Stimulated activated CD4-positive, alpha-beta T cell treated with anti-CD3 and anti-CD28 coated beads, TNF-alpha, amount 100 ng/mL, for 48 hours (primary cell): ENCODE data around the gene GPR135.
"Not testable (repeated sequence)": the region's sequence is repeated elsewhere in the genome, so short reads cannot be mapped to it uniquely, and the experiment has no call there.

Experiments
- DNase-seq, 3 donors: peaks; one replicate each; pipeline ENCODE4 v3.0.0-alpha.2; 2020; ENCODE audit warnings: low read depth in 3 of 3

GPR135 gene

GRCh38 chr14:59474172-59474571 lies 9.0 kb upstream of the GPR135 start:
- no peak for DNase-seq

DNA sequence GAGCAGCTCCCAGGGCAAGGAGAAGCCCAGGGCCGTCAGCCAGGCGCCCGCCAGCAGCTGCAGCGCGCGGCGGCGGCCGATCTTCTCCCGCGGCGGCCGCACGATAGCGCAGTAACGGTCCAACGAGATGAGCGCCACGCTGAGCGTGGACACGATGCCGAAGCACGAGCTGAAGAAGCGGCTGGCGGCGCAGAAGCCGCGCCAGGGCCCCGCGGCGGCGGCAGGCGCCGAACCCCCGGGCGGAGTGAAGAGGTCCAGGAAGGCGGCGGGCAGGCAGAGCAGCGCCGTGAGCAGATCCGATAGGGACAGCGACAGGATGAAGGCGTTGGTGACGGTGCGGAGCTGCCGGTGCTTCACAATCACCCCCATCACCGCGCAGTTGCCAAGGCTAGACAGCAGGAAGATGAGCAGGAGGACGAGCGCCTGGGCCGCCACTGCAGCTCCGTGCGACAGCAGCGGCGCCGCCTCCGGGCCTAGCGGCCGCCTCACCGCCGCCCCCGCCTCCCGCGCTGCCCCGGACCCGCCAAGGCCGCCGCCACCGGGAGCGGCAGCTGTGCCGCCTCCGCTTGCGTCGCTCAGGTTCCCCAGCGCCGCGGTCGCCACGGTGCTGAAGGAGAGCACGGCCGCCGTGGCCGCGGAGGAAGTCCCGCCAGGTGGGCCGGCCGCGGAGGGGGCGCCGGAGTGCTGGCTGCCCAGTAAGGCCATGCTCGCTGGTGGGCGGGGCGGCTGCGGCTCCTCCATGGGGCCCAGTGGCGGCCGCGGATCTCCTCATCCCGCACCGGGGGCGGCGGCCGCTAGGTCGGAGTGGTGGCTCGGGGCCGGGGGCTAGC lies 479 bp downstream of the GPR135 start:
- DNase-seq: peak in 2 of 3 donors; percentile 7 to 36

- peak in 2 of 3 donors; percentile 20 to 36 for DNase-seq
Measured at GRCh38 chr14:59463787-59464485, 1.2 kb downstream of the GPR135 start.

DNA sequence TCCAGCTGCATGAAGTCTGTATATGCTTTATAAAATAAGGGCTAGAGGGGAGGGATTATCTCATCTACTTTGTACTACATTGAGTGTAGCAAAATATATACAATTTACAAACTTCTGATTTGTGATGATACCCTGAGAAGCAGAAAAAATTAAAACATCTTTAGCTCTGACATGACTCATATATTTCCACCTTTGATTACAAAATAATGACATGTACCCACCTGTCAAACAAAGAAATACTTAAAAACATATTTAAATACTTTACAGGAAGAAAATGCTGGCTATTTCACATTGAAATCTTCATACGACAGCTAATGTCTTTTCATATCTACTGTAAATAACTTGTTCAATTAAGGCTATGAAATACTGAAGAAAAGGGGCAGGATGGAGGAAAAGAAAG lies 3.3 kb downstream of the GPR135 start:
- DNase-seq: no peak

- no peak for DNase-seq
Measured at GRCh38 chr14:59460378-59460777, 4.8 kb downstream of the GPR135 start.

GRCh38 chr14:59458486-59458885 lies 6.7 kb downstream of the GPR135 start:
- DNase-seq: no peak

DNA sequence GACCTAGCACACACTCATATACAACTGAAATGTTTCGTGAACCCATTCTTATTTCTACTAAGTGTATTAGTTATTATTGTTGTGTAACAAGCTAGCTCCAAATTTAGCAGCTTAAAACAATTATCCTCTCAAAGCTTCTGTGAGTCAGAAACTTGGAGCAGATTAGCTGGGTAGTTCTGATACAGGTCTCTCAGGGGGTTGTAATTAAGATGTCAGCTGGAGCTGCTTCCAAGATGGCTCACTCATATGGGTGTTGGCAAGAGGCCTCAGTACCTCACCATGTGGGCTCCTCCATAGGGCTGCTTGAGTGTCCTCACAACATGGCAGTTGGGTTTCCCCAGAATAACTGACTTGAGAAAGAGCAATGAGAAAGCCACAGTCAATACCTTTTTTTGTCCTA lies 9.8 kb downstream of the GPR135 start:
- DNase-seq: no peak

DNA sequence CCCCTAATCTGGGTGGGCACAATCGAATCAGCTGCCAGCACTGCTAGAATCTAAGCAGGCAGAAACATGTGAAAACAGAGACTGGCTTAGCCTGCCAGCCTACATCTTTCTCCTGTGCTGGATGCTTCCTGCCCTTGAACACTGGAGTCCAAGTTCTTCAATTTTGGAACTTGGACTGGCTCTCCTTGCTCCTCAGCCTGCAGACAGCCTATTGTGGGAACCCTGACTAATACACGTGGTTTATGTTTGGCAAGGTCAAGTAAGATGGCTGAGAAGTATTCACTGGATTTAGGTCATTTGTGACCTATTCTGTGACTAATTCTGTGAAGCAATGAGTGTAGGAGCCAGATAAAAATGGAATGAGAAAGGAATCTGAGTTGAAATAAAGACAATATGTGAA lies 11.0 kb downstream of the GPR135 start:
- DNase-seq: no peak

DNA sequence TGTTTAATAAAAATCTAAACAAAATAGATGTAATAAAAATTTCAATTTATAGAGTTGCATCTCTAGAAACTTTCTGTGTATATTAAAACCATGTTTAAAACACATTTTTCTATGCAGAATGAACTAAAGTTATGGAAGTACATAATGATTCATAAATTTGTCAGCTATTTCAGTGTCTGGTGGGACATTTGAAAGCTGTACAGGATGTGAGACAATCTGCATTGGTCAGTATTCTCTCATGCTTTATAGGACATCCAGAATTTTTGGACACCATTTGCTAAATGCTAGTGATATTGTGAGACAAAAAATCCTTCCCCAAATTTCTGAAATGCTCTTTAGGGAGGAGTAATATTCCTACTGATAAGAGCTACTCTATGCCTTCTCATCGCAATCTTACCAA lies 13.3 kb downstream of the GPR135 start:
- DNase-seq: no peak

GRCh38 chr14:59450716-59451115 lies 14.5 kb downstream of the GPR135 start:
- no peak for DNase-seq

GRCh38 chr14:59448673-59449072 lies 16.5 kb downstream of the GPR135 start:
- DNase-seq: not testable (repeated sequence)

DNA sequence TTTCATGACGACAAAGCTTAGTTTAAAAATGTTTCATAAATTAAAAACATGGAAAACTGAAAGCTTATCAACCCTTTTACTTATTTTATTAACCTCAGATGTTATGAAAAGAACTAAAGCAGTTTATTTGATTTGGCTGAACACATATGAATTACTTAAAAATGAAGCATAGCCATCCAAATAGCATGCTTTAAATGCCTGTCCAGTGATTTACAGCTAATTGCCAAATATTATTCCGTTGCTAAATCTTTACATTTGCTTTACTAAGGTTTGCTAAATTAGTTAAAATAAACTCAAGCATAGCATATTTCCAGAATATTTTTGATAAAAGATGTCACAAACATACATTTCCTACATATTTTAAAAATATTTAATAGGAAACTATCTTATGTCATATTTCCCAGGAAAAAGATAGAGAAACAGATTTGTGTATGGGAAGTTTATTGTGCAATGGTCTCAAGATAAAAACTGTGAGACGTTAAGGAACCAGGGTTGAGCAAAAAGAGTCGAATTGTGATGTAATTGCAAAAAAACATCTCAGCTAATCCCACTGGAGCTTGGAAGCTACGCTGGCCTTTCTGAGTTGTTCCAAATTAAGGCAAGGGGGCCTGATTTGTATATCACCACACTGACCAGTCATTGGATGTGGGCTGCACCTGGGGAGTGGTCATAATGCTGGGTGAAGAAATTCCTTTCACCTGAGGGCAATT lies 25.8 kb downstream of the GPR135 start:
- no peak for DNase-seq

- no peak for DNase-seq
Measured at GRCh38 chr14:59438195-59438647, 27.0 kb downstream of the GPR135 start.

- DNase-seq: no peak
Measured at GRCh38 chr14:59435987-59436386, 29.2 kb downstream of the GPR135 start.

DNA sequence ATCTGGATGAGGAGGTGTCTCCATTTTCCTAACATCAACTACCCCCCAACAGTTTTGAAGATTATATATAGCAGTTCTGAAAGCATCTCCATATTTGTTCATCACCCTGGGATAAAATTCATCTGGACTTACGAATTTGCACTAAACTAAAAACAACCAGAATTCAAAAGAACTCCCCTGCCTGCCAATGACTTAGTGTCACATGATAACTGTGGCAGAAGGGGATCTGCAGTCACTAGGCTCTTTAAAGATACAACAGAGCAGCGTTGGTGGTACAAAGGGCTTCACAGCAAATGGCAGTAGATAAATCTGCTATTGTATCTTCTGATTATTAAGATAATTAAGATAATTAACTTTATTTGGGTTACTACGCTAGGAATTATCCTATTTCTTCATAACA lies 30.1 kb downstream of the GPR135 start:
- DNase-seq: no peak

DNA sequence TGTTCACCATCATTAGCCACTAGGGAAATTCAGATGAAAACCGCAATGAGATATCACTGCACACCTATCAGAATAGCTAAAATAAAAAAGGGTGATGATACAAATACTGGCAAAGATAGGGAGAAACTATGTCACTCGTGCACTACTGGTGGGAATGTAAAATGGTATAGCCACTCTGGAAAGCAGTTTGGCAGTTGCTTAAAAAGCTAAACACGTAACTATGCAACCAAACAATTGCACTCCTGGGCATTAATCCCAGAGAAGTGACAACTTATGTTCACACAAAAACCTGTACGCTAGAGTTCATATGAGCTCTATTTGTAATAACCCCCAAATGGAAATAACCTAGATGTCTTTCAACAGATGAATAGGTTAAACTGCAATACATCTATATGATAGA lies 35.4 kb downstream of the GPR135 start:
- DNase-seq: no peak

- DNase-seq: peak in 1 of 3 donors; percentile 1
Measured at GRCh38 chr14:59428581-59429012, 36.6 kb downstream of the GPR135 start.

DNA sequence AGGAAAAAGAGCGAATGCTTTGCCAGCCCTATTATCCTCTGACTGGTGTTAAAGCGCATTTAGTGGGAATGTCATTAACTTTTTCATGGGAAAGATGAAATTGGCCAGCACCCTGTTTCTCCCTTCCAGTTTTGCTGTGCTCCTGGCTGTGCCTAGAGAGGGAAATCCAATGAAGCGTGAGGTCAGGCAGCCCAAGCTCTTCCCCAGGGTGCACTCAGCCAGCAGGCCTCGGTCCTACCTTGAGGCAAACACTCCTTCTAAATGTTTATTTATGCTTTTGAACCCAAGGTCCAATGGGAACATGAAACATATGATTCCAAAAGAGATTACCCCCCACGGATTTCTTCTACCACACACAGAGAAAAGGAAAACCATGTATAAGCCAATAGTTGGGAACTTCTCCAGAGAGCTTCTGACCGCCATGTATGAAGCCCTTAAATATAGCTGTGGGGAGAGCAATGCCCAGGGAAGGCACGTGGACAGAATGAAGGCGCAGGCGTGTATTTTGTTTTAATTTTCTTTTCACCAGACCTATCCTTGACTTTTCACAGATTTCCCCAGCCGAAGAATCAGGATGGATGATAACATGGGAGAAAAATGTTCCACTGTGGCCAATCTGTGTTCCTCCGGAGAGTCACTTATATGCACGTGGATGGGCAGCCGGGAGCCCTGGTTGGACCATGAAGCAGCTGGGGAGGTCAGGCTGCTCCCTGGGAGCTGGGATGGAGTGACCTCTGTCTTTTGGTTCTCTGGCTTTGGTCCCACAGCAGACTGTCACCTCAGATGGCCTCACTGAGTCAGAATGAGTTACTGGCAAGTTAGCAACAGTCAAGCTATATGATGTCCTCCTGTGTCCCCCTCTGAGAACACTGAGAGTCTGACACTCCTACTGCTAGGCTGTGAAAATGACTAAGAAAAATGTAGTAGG lies 37.3 kb downstream of the GPR135 start:
- no peak for DNase-seq

DNA sequence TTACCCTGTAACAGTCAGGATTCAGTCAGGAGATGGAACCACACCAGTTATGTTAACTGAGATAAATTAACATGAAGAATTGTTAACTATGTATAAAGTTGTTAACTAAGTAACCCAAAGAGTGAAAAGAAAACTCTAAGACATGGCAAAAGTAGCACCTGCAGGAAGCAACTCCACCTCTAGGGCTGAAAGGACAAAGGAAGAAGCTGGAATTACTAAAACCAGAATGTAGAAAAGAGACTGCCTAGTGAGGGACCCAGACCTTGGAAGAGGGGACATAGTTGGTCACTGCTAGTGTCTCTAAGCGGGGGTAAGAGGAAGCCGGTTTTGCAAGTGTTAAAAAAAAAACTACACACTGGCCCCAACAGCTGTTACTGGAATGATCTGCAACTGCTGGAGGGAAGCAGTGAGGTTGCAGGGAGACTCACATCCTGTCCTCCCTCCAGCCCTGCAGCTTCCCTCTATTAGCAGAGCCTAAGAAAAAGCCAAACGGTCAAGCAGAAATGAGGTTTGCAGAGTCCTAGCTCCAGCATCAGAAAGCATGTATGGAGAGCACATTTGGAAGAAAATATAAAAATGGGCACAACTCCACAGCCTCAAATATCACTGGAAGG lies 39.8 kb downstream of the GPR135 start:
- no peak for DNase-seq

DNA sequence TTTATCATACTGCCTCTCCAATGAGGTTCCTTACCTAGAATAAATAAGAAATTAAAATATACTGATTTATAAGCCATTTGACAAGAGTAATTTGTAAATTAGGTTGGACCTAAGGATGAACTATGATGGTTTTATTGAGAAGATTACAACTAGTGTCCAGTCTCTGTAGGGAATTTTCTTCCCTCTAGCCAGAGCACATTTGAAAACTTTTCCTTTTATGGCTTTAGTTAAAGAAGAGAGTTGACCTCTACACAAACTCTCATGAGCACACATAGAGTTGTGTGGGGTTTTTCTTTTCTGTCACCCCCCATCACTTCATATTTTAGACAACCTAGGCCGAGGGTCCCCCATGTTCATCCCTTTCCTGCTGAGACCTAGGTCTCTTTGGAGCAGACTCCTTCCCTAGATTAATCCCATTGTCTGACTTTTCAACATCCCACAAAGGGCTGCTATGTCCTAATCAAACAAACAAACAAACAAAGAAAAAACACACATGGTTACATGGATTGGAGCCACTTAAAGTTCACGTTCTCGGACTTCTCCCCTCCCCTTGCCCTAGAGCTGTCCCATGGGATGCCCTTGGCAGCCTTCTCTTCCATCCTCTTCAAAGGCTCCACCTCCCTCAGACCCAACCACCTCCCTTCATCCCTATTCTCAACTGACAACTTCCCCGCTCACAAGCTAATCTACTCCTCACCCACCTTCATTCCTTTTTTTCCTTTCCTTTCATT lies 40.7 kb downstream of the GPR135 start:
- DNase-seq: no peak
